ENCODE results near the gene SLC25A42. TPM values are rescaled to one million over a fixed set of nuclear protein-coding genes. Genes with fewer than 3 reads are reported as not detected.

The SLC25A42 gene
- total RNA-seq (2012; rRNA removed), result 1.9 and 2.0 TPM in 2 replicates
- 8.6 and 9.9 TPM in 2 replicates for polyA plus RNA-seq (2012; rRNA removed)
- 5.5 and 11.2 TPM in 2 replicates for polyA plus RNA-seq (2012; cell fraction: cytosol; rRNA removed)
- 20.2 and 34.5 TPM in 2 replicates for polyA plus RNA-seq (2012; cell fraction: nucleus; rRNA removed; ENCODE audit: low replicate concordance)
- Bru-seq, nascent RNA, result percentile 53 among the genes with signal in this experiment
- percentile 74 among the genes with signal in this experiment for BruChase-seq, experiment 1, labeled RNA remaining after a 6-hour chase
- percentile 58 among the genes with signal in this experiment for BruChase-seq, experiment 2, labeled RNA remaining after a 2-hour chase
- long read RNA-seq, transcript SLC25A42-201 (8 exons, 3,120 nt), result major isoform, 11 of 33 reads
- long read RNA-seq, partial matches to known transcripts, result 8 of 33 reads
- long read RNA-seq, other reads (novel, unspliced or antisense), result 12 of 33 reads

- H3K4me3 ChIP-seq (ENCODE audit: insufficient read depth, low read depth, low read length), result peak within 1 kb of the TSS; percentile 64
- no peak within 1 kb of the TSS; the same call in 1 of the 2 replicates for H4K91ac ChIP-seq (ENCODE audit: insufficient read depth, low read depth, low read length)
- 0 out of 2 replicates have a peak, but pooled peaks cover 6% of the 10 kb centered on the region for H4K20me1 ChIP-seq (ENCODE audit: insufficient read depth, low read length)
- peaks cover 4% of the 10 kb centered on the region; the same call in 1 of the 2 replicates for H3K36me3 ChIP-seq (ENCODE audit: control insufficient read depth, insufficient read depth, low read length)
- ATAC-seq (ENCODE audit: low read depth), result peak; percentile 97
- H3K27ac ChIP-seq (ENCODE audit: insufficient read depth, low read length), result peak within 1 kb of the TSS; percentile 13; the same call in 1 of the 2 replicates
- dilution Hi-C loops (cut with HindIII; ENCODE audit: low sequenced_read_pairs, unreplicated experiment) (no loop called here), in situ Hi-C loops (cut with MboI; ENCODE audit: low sequenced_read_pairs) (no loop called here), intact Hi-C loops (cut with micrococcal nuclease) (loop anchor here (2.0 to 10.0 kb wide), 2 partner anchors 75 to 111 kb away; partner anchors contain the start of genes MEF2B and TMEM161A)
- peak within 1 kb of the TSS; percentile 61 for H2AK5ac ChIP-seq (ENCODE audit: low read depth, low read length)
- peaks cover 6 to 23% of the 10 kb centered on the region in 2 experiments; a peak in 2 of 4 replicates for H3K79me1 ChIP-seq (ENCODE audit: low read depth in 1 of 2, low read length in 2 of 2)
- POLR2A ChIA-PET (ENCODE audit: unreplicated experiment), result no interaction called here
- H3K4me2 ChIP-seq (ENCODE audit: low read depth, low read length), result peak within 1 kb of the TSS; percentile 90
- H3K27me3 ChIP-seq (ENCODE audit: control insufficient read depth, insufficient read depth, low read length), result no peaks in the 10 kb centered on the region
- H3K9ac ChIP-seq (ENCODE audit: low read depth, low read length), result peak within 1 kb of the TSS; percentile 68
- CTCF ChIA-PET, result interaction anchor here (1.0 kb wide), 1 partner anchor 23 kb away, joined by 6 read pairs; no protein-coding TSS in a partner anchor
- TF ChIP-seq MAZ (IDR thresholded peaks at IDR 0.05; ENCODE audit: borderline replicate concordance, low read depth, low read length) (peak; percentile 71; the same call in 1 of the 2 replicates), POLR2A (IDR thresholded peaks at IDR 0.05; ENCODE audit: low read depth, low read length) (no peak), FOS (IDR thresholded peaks at IDR 0.05; ENCODE audit: low read depth, low read length) (peak; percentile 92), MXI1 (IDR thresholded peaks at IDR 0.05; ENCODE audit: borderline replicate concordance, low read depth, low read length) (0 out of 2 replicates have a peak, but pooled peaks have one; percentile 15), RFX5 (IDR thresholded peaks at IDR 0.05; ENCODE audit: low read depth, low read length) (peak; percentile 41; the same call in 1 of the 2 replicates), CHD1 (IDR thresholded peaks at IDR 0.05; ENCODE audit: low read depth, low read length) (no peak), CTCF (conservative IDR thresholded peaks at IDR 0.05; ENCODE audit: low read depth, low read length) (no peak), RAD21 (IDR thresholded peaks at IDR 0.05; ENCODE audit: low read length) (no peak)
- 1% methylated on average over 28 of the region's 77 CpGs; no CpG with 5 or more reads in 1 of the 2 experiments for WGBS, 2 experiments (ENCODE audit: extremely low coverage in 2 of 2, insufficient read length in 1 of 2)
- no peak within 1 kb of the TSS for H3K18ac ChIP-seq (ENCODE audit: low read depth, low read length)
- H4K5ac ChIP-seq (ENCODE audit: low read depth, low read length), result peak within 1 kb of the TSS; percentile 35
- no peaks in the 10 kb centered on the region for H3K9me3 ChIP-seq (ENCODE audit: control insufficient read depth, insufficient read depth, low read length)
- peaks cover 13% of the 10 kb centered on the region for H3K4me1 ChIP-seq (ENCODE audit: control insufficient read depth, insufficient read depth, low read length)
- H2BK15ac ChIP-seq (ENCODE audit: low read depth, low read length), result no peak within 1 kb of the TSS
- peak; percentile 99 for DNase-seq
- peak within 1 kb of the TSS; percentile 10 to 72; a peak in 1 of 4 replicates for H4K8ac ChIP-seq (ENCODE audit: low read depth in 2 of 2, low read length in 2 of 2)
- no peak within 1 kb of the TSS for H2BK5ac ChIP-seq (ENCODE audit: low read depth, low read length, poor library complexity, severe bottlenecking)
- H2BK20ac ChIP-seq (ENCODE audit: low read depth, low read length), result no peak within 1 kb of the TSS
- H3K14ac ChIP-seq (replicated peaks; ENCODE audit: low read depth, low read length), result peak within 1 kb of the TSS; percentile 64
- BruUV-seq (replicated peaks), result no TSS peak
- H2AFZ ChIP-seq (replicated peaks; ENCODE audit: low read length, poor library complexity), result peak within 1 kb of the TSS; percentile 91
- peak within 1 kb of the TSS; percentile 77 for H2AK9ac ChIP-seq (replicated peaks; ENCODE audit: low read depth, low read length, poor library complexity)
- peak within 1 kb of the TSS; percentile 72; the same call in 1 of the 2 replicates for H3K23ac ChIP-seq (ENCODE audit: low read depth, low read length)
- no peak within 1 kb of the TSS for H2BK120ac ChIP-seq (ENCODE audit: low read depth, low read length)
- no peak within 1 kb of the TSS for H3K56ac ChIP-seq (ENCODE audit: extremely low read depth, insufficient read depth, low read length)
- H3K9me1 ChIP-seq (ENCODE audit: insufficient read depth, low read length), result peaks cover 13% of the 10 kb centered on the region
- H3K4ac ChIP-seq (ENCODE audit: low read depth, low read length), result peak within 1 kb of the TSS; percentile 70
Observed at GRCh38 chr19:19063183-19064097, at the start of gene SLC25A42. Gene SLC25A42, plus strand, starts transcription at chr19:19063994. Its CDS starts 32,131 bp downstream, at chr19:19096125.
